NCI-H460 (cell line): ENCODE data around the gene BMPER. TPM values are rescaled to one million over a fixed set of nuclear protein-coding genes. Genes with fewer than 3 reads are reported as not detected.

Experiments
- DNase-seq: peaks from one replicate; pipeline ENCODE4 v3.0.0-alpha.2; 2016; ENCODE audit warnings: low read depth; ENCODE audit errors: extremely low read depth
- total RNA-seq: library from RNA; depleted of rRNA; stranded (reverse); fragments of >200 nt; shearing (Covaris generic); gene quantifications from 2 replicates; pipeline ENCODE4 v1.2.3, GENCODE V29; 2014

The BMPER gene
- total RNA-seq, 1 experiment from 2014 or later, result 3.5 TPM

DNA sequence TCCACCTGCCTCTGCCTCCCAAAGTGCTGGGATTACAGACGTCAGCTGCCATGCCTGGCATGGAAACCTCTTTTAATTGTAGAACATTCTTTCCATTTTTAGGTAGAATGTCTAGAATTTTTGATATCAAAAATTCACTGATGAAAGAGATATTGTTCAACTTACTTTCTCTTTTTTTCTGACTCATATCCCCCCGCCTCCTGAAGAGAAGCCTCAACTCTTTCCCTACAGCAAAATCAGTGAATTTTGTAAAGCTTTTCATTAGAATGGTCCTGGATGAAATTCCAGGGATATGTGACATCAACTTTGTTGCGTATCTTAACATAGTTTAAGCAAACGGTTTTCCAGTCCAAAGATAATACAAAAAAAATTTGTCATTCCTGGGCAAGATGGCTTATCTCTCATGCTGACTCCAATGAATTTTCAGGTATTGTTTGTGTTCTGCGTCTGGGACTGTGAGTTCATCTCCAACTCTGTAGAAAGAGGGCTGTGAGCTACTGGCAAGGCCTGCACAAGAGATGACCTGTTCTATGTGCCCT lies 256.8 kb downstream of the BMPER start:
- DNase-seq, result no peak

- no peak for DNase-seq
Observed at GRCh38 chr7:34162677-34163076, 257.3 kb downstream of the BMPER start.

DNA sequence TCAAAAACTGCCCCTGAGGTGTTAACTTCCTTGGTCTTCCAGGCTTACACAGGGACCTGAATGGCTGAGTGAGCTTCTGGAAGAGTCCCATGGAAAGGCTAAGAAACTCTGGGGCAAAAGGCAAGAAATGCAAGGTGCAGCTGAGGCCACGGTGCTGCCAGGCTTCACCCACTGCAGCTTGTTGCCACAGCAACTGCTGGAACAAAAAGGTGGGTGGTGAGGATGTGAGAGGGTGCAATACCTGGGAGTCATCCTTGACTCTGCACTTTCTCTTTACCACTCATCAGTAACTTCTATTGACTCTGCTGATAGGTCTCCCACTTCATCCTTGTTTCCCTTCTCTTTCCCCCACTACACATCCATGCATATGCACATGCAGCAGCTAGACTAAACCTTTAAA lies 258.6 kb downstream of the BMPER start:
- DNase-seq, result no peak

DNA sequence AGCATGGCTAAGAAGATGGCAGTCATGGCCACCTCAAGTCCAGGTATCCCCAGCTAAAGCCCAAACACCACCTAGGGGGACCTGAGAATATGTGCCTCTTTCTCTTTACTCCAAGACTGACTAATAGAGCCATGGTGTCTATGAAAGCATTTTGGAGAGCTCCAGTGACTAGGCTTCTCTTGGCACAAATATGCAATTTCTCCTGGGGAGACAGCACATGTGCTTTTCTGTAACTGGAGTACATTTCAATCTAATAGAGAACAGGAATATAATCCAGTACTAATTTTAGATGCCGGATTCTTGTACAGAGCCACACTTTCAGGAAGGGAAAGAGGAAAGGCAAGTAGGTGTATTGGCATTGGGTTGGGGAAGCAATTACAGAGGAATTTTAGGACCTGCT lies 260.1 kb downstream of the BMPER start:
- DNase-seq, result no peak

DNA sequence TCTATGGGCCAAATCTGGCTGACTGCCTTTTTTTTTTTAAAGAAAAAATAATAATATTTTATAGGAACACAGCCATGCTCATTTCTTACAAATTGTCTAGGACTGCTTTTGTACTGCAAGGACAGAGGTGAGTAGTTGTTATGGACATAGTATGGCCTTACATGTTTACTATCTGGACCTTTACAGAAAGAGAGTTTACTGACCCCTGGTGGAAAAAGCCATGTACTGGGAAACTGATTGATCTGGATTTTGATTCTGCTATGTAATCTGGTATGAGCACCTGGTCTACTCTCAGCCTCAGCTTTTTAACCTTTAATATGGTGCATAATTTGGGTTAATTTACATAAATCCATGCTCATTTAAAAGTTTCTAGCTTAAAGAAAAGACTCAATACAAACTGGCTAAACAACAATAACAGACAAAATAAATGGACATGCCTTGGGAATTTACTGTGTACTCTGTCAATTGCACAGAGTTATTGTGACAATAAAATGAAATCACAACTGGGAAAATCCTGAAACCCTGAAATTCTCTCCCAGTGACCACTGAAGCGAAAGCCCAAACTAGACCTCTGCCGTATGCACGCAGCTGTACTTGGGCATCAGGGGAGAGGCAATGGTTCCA lies 260.7 kb downstream of the BMPER start:
- DNase-seq, result peak; percentile 43

GRCh38 chr7:34168013-34168412 lies 262.7 kb downstream of the BMPER start:
- no peak for DNase-seq

DNA sequence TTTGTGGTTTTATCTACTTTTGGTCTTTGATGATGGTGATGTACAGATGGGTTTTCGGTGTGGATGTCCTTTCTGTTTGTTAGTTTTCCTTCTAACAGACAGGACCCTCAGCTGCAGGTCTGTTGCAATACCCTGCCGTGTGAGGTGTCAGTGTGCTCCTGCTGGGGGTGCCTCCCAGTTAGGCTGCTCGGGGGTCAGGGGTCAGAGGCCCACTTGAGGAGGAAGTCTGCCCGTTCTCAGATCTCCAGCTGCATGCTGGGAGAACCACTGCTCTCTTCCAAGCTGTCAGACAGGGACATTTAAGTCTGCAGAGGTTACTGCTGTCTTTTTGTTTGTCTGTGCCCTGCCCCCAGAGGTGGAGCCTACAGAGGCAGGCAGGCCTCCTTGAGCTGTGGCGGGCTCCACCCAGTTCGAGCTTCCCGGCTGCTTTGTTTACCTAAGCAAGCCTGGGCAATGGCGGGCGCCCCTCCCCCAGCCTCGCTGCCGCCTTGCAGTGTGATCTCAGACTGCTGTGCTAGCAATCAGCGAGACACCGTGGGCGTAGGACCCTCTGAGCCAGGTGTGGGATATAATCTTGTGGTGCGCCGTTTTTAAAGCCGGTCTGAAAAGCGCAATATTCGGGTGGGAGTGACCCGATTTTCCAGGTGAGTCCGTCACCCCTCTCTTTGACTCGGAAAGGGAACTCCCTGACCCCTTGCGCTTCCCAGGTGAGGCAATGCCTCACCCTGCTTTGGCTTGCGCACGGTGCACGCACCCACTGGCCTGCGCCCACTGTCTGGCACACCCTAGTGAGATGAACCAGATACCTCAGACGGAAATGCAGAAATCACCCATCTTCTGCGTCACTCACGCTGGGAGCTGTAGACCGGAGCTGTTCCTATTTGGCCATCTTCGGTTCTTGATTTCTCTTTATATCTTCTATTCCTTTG lies 269.6 kb downstream of the BMPER start:
- peak; percentile 25 for DNase-seq

- no peak for DNase-seq
Observed at GRCh38 chr7:34175837-34176236, 270.5 kb downstream of the BMPER start.

DNA sequence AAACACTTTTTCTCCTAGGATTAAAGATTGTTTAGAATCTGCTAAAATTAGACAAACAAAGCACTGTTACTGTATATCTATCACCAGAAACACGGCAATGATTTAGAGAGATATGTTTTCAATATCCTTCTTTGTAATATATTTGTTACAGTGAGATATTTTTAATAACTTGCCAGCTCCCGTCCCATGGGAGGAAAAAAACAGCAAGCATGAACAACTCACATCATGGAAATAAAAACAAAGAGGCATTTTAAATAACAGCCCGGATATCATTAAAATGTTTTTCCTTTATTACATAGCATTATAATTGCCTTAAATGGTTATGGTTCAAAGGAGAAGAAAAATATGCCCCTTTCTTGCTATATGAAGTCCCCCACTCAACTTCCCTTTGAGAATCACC lies 272.1 kb downstream of the BMPER start:
- no peak for DNase-seq

DNA sequence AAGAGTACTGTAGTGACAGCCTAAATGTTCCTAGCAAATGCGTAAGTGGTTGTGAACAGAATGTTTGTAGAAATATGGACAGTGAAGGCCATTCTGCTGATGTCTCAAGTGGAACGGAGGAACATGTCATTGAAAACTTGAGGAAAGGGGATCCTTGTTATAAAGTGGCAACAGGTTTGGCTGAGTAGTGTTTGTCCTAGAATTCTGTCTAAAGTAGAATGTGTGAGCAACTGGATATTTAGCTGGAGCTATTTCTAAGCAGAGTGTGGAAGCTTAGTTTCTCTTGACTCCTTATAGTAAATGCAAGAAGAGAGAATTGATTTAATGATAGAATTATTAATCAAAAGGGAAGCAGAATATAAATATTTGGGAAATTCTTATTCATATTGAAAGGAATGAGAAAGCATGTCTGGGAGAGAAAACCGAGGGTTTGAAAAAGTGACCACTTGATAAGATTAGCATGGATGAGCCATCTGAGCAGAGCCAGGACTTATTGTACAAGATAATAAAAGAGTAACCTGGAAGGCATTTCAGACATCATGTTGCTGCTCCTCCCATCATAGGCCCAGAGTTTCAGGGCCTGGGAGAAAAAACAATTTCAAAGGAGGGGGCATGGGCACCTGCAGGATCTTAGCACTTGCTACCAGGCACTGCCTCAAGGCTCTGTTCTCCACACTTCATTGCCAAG lies 276.1 kb downstream of the BMPER start:
- DNase-seq, result no peak

DNA sequence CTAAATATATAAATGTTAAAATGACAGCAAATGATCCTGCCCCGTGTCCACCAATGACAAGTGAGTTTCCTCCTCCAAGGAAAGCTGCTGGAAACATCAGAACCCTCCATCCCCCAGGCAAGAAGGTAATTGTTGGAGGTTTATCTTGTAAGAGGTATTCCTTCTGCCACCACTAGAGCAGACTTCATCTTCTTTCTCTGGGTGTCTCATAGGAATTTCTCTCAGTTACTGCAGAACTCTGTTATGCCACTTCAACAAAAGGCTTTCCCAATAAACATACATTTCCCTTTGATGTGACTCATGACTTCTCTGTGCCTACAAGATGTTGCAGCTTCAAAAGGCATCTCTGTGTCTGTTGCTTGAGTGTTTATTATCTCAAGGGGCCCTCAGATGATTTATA lies 279.1 kb downstream of the BMPER start:
- DNase-seq, result no peak

DNA sequence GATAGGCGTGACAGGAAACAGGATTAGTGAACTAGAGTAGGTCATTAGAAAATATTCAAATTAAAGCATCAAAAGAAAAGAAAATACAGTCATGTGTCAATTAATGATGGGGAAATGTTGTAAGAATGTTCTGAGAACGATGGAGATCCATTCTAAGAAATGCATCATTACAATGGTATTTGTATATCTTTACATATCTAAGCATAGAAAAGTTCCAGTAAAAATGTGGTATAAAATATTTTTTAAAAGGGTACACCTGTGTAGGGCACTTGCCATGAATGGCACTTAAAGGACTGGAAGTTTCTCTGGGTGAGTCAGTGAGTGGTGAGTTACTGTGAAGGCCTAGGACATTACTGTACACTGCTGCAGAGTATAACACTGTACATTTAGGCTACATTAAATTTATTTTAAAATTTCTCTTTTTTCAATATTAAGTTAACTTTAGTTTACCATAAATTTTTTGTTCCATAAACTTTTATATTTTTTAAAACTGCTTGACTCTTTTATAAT lies 282.5 kb downstream of the BMPER start:
- DNase-seq, result no peak

DNA sequence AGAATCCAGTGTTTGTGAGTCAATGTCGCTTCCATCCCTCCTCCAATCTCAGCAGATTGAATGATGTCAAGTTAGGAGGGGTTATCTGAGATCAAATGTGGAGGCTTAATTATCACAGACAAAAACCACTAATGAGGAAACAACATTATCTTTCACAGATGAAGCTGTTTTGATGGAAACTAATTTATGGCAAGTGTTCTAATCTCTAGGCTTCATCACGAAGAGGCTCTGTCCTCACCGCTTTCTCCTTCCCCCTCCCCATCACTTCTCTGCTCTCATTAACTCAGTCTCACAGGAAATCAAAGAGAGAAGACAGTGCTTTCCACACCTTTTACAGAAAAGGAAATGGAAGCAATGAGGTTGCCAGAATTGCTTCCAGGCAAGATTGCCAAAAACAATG lies 283.7 kb downstream of the BMPER start:
- no peak for DNase-seq

DNA sequence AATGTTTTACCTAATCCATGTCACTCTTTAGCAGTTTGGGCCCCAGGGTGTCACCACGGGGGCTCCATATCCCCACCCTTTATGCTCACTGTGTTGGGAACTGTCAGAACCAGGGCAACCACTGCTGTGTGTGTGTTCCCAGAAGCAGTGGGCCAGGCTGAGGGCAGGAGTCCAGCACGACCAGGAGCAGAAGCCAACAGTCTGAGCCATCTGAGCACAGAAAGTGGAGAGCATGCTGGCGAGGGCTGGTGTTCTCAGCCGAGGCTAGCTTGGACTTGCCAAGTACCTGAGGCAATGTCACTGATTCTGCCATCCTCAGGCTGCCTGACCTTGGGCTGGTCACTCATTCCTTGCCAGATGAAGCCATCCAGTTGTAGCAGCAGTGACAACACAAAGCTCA lies 285.0 kb downstream of the BMPER start:
- no peak for DNase-seq

DNA sequence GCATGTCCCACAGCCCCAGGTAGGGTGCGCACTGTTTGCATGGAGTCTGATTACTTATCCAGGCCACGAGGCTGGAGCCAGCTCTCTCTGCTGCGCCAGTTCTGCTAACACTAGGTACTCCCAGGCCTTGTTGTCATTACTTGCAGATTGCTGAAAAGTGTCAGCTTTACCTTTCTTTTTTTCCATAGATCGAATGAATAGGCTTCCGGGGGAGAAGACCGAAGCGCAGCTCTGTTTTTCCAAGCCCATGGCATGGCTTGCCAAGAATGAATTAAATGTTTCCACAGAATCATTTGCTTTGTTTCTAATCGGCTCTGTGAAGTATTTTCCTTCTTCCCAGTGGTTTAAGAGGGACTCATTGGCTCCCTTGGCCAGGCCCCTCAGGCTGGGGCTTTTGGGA lies 285.8 kb downstream of the BMPER start:
- no peak for DNase-seq

DNA sequence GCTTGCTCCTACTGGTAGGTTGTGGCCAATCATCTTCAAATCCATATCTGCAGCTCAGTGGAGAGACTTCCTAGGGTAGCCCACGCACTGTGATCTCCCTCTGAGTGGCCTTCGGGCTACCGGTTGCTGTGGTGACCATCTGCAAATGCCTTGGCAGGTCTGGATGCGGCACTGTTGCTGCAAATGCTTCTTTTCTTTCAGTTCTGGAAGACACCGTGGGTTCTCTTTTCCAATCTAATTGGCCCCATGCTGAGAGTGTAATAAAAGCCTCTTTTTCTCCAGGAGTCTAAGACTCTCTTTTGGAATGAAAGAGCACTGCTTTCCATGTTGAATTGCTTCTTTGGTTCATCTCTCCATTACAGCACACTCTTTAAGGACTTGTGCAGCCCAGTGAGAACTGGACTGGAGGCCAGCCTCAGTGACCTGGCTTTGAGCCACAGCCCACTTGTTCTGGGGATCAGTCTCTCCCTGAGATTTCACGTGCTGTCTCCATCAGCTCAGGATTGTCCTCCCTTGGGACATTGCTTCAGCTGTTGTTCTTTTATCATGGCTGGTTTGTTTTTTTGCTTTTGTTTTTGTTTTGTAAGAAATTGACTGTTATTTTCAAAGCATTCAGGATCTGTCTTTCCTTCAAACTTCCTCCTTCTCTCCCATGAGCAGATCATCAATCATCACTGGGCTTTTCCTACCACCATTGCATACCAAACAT lies 286.6 kb downstream of the BMPER start:
- no peak for DNase-seq

DNA sequence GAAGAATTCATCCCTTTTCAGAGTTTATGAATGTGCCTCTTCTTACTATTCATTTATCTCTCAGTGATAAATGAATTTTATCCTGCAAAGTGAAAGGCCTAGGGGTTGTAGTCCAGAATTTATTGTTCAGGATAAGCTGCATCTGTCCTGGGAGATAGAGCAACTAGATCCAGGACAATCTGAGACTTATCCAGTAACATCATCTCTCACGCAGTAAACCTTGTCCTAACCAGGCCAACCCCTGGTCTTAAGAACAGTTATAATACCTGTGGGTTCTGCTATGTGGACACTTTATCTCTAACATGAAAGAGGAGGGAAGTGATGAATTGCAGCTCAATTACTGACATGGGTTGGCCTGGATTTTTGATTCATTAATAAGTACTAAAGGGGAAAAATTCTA lies 287.6 kb downstream of the BMPER start:
- DNase-seq, result no peak

DNA sequence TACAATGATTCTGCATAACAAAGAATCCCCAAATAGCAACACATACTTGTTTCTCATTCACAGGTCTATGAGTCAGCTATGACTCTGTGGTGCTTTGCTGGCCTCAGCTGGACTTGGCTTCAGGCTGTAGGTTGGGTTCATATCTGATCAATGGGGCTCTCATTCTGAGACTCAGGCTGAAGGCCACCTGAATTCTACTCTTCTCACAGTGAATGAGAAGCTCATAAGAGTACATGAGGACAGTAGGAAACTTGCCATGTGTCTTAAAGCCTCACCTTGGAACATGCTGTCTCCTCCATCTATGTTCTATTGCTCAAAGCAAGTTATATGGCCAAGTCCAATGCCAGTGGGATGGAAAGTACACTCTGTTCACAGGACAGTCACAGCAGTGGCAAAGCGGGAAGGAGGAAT lies 292.9 kb downstream of the BMPER start:
- no peak for DNase-seq
